LNCaP clone FGC (cell line): Measurements from ENCODE around the gene ARHGDIG.

Experiments
- DNase-seq: peaks from one replicate; pipeline ENCODE4 v3.0.0-alpha.2; 2011; ENCODE audit warnings: low read depth
- H3K4me3 ChIP-seq: 2 replicates; pipeline ENCODE4 v1.5.1; 2011; ENCODE audit warnings: mild to moderate bottlenecking, low read depth, low read length, control low read depth
- TF ChIP-seq, protein P1 (sequence below): IDR thresholded peaks from 2 replicates; pipeline ENCODE4 v1.5.1; 2012; ENCODE audit warnings: mild to moderate bottlenecking; ENCODE audit not compliant: control insufficient read depth, insufficient read depth; ENCODE audit errors: extremely low read depth

Gene ARHGDIG

DNA sequence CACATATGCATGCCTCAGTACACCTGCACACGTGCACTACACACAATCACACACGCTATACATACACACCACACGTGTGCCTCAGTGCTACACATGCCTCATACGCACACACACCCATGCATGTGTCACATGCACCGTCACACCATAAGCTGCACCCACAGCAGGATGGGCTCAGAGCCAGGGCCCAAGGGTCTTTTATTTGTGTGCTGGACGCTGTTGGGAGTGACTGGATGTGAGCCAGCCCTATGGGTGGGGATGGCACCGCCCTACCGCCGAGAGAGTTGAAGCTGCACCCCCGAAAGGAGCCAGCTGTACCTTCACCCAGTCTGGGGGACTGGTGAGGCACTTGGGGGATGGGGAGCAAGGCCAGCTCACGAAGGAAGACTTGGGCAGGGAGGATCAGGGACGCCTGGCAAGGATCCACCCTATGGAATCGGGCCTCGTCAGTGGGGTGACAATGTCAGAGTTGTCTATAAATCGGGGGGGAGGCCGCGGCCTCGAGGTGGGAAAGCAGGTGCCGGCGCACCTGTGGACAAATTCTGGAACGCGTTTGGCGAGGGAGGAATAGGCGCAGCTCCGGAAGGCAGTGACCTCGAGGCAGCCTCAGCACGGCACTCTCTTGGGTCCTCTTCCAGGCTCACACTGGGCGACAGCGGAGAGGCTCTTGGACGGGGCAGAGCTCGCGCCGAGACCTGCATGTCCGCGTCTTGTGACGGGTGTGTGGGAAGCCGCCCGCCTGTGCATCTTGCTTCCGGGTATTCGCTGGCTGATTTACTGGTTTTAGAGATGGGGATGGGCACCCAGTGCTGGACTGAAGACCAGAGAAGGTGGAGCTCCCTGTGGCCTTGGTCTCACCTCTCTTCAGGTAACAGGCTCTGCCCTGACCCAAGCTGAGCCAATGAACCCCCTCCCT is 12.0 kb upstream of the ARHGDIG start:
- DNase-seq = peak; percentile 45
- no peak overlapping the region for H3K4me3 ChIP-seq
- TF ChIP-seq, protein P1, sequence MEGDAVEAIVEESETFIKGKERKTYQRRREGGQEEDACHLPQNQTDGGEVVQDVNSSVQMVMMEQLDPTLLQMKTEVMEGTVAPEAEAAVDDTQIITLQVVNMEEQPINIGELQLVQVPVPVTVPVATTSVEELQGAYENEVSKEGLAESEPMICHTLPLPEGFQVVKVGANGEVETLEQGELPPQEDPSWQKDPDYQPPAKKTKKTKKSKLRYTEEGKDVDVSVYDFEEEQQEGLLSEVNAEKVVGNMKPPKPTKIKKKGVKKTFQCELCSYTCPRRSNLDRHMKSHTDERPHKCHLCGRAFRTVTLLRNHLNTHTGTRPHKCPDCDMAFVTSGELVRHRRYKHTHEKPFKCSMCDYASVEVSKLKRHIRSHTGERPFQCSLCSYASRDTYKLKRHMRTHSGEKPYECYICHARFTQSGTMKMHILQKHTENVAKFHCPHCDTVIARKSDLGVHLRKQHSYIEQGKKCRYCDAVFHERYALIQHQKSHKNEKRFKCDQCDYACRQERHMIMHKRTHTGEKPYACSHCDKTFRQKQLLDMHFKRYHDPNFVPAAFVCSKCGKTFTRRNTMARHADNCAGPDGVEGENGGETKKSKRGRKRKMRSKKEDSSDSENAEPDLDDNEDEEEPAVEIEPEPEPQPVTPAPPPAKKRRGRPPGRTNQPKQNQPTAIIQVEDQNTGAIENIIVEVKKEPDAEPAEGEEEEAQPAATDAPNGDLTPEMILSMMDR = no peak

DNA sequence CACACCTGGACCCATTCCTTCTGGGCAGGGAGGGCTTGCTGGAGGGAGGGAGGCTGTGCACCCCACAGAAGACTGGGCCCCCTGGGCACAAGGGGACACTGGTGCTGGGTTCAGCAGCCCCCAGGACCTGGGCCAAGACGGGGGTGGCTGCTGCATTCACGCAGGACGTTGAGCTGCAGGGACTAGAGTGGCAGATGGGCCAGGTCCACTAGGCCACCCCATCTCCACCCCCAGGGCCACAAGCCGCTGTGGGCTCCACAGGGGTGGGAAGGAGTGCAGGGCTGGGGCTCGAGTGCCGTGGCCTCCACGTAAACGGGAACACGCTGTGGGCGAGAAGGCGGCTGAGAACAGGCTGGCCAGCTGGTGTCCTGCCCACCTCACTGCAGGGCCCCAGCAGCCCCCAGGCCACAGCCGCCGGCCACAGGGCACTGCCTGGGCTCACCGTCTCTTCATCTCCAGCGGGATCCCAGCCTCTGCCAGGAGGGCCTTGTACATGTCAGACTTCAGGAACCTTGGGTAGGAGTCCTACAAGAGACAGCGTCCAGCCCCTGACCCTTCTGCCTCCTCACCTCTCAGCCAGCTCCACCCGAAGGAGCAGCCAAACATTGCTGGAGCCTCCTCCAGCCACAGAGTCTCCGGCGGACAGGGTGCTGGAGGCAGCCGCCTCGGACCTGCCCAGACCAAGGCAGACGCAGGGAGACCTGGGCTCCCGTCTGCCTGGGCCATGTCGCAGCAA is 11.2 kb upstream of the ARHGDIG start:
- no peak overlapping the region for H3K4me3 ChIP-seq
- TF ChIP-seq, protein P1 = no peak
- no peak for DNase-seq

DNA sequence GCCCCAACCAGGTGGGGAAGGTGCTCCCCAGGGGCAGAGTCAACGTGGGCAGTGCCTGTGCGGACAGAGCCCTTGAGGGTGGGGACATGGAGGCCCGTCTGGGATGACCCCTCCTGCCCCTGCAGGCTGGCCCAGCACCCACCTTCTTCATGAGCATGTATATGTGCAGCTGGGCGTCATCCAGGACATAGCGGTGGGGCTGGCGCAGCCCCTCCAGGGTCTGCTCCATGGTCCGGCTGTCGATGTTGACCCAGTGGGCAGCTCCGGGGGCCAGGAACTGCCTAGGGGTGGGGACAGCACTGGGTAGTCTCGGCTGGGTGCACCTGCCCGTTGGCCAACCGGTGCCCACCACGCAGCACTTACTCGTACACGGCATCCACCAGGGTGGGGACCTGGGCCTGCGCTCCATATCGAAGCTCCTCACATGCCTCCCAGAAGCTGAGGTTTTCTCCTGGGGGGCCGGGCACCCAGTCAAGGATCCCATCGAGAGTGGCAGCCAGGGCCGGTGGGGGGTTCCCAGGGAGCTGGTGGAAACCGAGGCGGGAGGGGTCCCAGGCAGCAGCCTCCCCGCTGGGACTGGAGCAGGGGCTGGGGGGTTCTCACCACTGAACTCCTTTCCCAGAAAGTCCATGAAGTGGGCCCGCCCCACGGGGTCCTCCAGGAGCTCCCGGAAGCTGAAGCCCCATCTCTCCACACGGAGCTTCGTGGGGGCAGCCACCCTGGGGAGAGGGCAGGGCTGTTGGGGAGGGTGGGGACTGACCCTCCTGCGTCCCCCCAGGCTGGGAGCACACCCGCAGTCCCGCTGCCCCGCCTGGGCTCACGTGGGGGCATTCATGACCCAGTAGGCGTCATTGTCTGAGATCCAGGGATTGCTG is 9.8 kb upstream of the ARHGDIG start:
- TF ChIP-seq, protein P1 = no peak
- no peak overlapping the region for H3K4me3 ChIP-seq
- no peak for DNase-seq

DNA sequence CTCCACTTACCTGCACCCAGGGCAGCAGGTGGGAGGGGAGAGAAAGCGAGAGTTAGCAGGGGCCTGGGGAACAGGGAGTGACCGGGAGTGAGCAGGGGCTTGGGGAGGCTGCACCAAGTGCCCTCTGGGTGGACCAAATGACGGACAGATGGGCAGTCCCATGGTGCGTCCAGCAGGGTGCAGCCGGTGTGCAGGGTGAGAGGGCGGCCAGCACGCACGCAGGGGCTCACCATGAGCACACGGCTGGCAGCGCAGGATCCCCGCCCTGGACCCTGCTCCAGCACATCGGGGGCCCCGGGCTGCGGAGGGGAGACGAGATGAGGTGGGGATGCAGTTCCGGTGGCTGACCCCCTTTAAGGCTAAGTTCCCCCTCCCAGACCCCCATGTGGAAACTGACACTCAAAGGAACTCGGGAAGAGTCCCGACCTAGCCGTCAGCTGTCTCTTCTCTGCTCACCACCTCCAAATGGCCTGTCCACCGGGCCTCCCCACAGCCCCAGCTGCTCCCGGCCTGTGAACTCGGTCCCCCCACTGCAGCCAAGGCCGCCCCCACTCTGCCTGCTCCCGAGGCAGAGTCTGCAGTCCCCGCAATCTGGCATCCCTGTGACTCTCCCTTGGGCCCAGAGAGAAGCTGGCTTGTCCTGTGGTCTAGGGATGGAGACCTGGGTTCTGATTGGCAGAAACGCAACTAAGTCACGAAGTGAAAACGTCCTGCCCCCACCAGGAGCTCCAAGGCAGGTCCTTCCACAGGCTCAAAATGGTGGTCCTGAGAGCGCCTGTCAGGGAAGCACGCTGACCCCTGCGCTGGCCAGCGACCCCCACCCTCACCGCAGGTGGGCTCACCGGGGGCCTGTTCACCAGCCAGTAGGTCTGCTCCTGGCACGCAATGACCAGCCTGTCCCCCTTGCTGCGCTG is 7.5 kb upstream of the ARHGDIG start:
- H3K4me3 ChIP-seq = no peak overlapping the region
- DNase-seq = no peak
- TF ChIP-seq, protein P1 = no peak

DNA sequence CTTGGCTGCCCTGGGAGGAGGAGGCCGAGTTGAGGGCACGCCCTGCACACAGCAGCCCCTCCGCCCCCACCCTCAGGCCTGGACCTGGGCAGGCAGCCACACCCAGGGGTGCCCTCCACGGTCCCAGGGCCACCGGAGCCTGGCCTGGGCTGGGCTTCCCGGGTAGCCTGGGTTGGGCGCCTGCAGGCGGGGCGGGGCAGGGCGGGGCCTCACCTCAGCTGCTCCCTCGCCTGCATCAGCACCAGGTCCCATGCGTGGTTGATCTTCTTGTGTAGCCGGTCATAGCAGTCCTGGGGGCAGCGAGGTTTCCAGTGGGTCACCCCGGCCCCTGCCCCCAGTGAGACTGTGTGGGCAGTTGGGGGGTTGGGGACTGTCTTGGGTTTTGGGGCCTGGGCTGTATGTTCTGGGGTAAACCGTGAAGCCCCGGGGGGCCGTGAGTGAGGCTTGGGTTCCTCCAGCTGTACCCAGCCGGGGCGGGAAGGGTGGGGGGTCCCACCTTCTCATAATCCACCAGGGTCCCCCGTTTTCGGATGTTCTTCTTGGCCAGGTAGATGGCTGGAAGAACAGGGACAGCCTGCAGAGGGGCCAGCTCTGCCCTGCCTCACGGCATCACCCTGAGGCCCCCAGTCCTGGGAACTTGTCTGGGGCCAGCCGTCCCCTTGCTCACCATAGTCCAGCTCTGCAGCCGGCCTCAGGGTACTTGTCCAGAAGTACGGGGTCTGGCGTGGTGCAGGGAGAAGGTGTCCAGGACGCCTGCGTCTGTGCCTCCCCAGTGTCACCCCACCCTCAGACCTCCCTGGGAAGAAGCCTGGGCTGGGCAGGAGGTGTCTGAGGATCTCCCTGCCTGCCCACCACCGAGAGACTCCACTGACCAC is 6.6 kb upstream of the ARHGDIG start:
- H3K4me3 ChIP-seq = no peak overlapping the region
- no peak for DNase-seq
- TF ChIP-seq, protein P1 = no peak
